HG03354 (cell line): ENCODE data around the gene RSL1D1.
"Not testable (repeated sequence)": the region's sequence is repeated elsewhere in the genome, so short reads cannot be mapped to it uniquely, and the experiment has no call there.

Experiments used
- ATAC-seq: cut with Tn5 transposase; IDR thresholded peaks from one replicate; pipeline ENCODE4 v1.9.1; 2021; ENCODE audit warnings: mild to moderate bottlenecking; ENCODE audit not compliant: unreplicated experiment, poor library complexity, severe bottlenecking

Gene RSL1D1

DNA sequence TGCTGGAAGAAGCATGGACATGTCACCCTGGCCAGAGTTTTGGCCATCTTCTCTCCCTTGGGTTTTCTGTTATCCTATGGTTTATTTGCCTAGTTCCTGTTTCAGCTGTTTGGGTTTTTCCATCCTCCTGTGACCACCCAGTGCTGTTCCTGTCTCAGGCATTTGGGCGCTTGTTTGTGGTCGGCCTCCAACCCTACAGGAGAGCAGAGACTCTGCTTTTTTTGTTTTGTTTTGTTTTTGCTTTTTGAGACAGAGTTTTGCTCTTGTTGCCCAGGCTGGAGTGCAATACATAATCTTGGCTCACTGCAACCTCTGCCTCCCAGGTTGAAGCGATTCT lies 51.0 kb downstream of the RSL1D1 start:
- no peak for ATAC-seq

DNA sequence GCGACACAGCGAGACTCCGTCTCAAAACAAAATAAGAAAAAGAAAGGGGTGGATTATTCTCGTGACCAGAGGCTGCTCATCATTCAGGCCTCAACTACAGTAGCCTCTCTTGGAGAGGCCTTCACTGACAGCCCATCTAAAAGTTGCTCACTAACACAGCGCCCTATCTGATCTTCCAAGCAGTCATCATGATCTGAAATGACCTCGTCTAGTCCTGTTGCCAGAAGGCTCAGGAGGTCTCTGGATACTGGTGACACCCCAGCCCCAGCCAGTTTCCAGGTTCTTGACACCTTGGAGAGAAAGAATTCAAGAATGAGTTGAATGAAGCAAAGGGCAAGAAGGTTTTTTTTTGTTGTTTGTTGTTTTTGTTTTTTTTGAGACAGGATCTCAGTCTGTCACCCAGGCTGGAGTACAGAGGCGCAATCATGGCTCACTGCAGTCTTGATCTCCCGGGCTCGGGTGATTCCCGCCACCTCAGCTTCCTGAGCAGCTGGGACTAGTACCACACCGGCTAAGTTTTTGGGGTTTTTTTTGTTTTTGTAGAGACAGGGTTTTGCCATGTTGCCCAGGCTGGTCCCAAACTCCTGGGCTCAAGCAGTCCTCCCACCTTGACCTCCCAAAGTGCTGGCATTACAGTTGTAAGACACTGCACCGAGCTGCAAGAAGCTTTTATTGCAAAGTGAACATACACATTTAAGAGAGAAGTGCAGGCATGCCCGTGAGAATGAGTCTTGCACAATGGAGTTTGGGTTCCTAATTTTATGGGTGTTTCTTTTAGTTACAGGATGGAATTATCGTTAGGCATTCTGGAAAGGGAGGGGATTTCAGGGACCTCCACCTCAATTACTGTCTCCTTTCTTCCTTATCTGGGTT lies 51.6 kb downstream of the RSL1D1 start:
- no peak for ATAC-seq

DNA sequence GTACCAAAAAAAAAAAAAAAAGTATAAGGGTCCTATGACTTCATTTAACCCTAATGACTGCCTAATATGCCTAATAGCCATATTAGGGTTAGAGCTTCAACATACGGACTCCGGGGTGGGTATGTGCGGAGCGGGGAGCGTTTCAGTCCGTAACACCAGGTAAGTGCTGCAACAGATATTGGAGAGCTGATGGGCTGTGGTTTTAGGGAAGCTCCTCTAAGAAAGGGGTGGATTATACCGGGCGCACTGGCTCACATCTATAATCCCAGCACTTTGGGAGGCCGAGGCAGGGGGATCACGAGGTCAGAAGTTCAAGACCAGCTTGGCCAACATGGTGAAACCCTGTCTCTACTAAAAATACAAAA lies 52.3 kb downstream of the RSL1D1 start:
- no peak for ATAC-seq

DNA sequence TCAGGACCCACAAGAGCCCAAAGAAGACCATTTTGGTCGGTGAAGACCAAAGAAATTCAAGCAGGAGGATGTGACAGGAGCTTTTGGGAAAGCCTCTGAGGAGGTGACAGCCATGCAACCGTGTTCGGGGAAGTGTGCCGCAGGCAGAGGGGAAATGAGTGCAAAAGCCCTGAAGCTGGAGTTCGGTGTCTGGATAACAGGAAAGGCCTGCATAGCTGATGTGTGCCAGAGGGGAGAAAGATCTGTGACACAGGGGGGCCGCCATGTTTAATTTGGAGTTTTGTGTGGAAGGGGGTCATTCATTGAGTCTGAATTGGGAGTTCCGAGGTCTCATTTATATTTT lies 53.4 kb downstream of the RSL1D1 start:
- ATAC-seq, result no peak

DNA sequence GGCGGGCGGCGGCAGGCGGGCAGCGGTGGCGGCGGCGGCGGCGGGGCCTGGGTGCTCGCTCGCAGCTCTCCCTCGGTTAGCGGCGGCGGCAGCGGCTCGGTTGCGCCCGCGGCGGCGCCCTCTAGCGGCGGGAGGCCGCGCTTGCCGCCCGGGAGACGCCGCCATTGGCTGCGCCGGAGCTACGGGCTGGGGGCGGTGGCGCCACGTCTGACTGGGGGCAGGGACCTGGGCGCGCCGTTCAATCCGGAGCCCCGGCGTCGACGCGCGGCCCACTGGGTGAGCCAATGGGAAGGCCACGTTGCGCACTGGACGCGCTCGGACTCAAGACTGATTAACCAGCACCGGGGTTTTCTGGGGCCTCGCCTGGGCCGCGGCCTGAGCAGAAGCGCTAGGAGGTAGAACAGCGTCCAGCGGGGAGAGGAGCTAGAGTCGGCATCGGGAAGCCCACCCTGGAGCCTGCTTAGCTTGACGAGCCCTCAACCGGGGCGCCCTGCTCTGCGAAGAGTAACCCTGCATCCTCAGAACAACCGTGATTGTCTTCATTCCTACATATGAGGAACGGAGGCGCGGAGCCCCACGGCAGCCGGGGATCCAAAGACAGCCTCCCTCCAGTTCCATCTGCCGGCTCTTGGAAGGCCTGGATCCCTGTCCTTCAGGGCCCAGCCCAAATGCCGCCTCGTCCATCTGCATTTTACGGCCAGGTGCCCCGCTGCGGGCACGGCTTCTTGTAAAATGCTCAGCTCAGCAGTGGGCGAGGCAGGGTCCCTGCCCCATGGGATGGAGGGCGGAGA lies 54.0 kb downstream of the RSL1D1 start, which contains the start of gene ZC3H7A:
Gene ZC3H7A (minus strand): TSS at position 93 of the 791 bp plus-strand sequence. CDS start 14,904 bp downstream, outside the sequence.
- peak; percentile 90 for ATAC-seq

DNA sequence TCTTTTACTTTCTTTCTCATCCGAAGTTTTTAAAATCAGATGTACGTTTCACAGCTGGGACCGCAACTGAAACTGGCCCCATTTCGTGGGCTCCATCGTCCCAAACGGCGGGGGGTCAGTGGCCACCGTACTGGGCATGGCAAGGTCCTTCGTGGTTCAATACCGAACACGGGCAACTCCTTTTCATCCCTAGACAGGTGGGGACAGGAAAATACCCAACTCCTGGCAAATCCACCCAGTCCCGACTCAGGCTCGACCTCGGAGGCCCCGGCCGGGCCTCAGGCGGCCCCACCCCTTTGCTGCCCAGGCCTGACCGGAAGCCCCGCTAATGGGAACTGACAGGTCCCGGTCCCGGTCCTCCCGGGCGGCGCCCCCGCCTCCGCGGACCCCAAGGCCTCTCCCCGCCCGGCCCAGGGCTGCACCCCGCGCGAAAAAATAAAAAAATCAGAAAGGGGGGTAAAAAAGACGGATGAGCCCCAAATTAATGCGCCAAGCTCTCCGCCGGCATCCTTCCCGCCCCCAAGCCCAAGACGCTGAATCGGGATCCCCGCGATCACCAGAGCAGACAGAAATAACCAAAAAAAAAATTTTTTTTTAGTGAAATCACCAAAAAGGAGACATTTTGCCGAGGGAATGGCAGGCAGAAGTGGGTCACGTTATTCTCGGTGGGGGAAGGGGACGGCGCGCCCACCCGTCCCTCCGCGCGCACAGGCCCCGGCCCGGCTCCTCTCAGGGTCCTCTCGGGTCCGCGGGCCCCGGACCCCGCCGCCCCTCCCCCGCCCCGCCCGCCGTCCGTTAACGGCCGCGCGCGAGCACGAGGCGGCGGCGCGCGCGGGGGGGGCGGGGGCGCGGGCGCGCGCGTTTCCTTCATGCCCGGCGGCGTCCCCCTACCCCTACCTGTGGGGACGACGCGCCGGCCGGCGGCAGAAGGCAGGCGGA lies 54.8 kb downstream of the RSL1D1 start:
- ATAC-seq, result peak; percentile 17

DNA sequence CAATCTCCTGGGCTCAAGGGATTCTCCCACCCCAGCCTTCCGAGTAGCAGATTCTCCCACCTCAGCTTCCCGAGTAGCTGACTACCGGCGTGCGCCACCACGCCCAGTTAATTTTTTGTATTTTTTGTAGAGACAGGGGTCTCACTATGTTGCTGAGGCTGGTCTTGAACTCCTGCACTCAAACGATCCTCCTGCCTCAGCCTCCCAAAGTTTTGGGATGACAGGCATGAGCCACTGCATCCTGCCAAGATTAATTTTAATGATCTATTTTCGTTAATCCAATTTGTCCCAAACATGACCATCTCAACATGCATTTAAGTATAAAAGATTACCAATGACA lies 55.5 kb downstream of the RSL1D1 start:
- ATAC-seq, result no peak

DNA sequence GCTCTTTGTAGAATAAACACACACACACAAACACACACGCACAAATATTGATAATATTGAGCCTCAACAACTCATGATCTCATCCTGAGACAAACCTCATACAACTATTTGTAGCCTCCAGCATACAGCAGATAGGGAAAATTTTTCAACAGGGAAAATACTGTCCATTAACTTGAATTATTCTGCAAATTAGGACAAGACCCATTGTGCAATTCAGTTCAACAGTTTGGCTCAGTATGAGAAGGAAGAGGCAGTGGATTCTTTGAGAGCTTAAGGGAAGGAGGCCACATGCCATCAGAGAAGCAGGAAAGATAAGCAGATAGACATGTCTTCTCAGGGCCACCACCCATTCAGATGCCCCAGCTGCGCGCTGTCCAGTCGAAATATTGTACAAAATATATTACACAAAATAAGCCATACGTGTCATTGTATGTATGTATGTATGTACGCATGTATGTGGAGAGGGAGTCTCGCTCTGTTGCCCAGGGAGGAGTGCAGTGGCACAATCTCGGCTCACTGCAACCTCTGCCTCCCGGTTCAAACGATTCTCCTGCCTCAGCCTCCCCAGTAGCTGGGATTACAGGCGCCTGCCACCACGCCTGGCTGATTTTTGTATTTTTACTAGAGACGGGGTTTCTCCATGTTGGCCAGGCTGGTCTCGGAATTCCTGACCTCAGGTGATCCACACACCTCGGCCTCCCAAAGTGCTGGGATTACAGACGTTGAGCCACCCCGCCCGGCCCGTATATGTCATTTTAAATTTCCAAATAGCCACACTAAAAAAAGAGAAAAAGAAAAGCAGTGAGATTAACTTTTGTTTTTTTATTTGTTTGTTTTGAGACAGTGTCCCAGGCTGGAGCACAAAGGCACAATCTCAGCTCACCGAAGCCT lies 56.1 kb downstream of the RSL1D1 start:
- no peak for ATAC-seq

DNA sequence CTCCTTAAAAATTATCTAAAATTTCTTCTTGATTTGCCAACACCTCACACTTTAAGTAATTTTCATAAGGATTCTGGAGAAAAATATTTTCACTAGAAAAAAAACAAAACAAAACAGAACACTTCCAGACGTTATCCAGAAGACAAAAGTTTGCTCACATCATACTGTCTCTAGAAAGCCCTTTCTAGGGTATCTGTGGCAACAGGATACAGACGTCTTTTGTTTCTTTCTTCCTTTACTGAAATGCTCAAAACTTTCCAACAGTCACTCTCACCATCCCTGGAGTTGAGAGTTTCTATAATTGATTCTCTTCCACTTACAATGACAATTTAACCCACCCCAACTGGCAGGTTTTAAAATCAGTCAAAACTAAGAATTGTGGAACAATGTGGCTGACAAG lies 56.9 kb downstream of the RSL1D1 start:
- ATAC-seq, result no peak

DNA sequence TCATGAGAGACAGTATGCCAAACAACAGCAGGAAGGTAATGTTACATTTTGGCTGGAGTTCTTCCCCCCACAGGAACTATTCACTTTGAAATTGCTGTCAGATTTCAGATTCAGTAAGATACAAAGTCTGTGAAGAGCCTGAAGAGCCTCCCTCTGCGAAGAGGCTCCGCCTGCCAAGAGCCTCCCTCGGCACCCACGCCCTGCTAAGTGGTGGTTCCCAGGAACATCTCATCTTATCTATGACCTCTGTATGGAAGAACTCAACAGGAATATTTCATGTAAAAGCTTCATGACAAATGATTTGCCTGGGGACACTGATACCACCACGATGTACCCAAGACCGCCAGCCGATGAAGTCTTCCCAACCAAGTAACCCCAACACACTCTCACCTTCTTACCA lies 57.5 kb downstream of the RSL1D1 start:
- ATAC-seq, result no peak

DNA sequence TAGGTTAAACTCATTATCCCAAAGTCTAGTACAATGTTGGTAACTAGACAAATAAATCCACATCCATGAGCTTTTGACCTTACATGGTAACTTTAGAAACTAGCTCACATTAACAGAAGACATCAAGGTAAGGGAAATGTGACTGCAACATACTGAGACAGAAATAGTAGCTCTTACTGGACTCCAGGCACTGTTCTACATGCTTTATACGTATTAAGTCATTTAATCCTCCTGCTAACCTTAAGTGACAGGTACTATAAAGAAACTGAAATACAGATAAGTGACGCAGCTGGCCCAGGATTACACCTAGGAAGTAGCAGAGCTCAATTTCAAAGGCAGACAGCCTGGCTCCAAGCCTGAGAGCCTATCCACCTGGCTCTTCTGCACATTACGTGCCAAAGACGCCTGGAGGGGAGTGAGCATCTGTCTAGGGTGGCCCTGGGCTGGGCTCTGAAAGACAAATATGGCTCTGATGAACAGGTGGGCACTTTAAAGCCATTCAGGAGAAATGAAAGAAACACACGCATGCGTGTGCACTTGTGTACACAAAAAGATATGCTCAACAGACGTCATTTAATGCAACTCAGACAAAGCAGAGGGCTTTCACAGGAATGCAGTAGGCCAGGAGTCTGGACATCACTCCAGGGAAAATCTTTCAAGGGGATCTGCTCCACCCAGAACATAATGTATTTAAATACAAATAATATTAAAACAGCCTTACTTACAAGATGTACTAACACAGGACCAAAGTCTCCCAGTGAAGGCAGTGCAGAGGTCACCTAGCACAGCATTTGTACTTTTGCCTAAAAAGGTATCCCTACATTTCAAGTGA lies 58.7 kb downstream of the RSL1D1 start:
- ATAC-seq, result no peak

DNA sequence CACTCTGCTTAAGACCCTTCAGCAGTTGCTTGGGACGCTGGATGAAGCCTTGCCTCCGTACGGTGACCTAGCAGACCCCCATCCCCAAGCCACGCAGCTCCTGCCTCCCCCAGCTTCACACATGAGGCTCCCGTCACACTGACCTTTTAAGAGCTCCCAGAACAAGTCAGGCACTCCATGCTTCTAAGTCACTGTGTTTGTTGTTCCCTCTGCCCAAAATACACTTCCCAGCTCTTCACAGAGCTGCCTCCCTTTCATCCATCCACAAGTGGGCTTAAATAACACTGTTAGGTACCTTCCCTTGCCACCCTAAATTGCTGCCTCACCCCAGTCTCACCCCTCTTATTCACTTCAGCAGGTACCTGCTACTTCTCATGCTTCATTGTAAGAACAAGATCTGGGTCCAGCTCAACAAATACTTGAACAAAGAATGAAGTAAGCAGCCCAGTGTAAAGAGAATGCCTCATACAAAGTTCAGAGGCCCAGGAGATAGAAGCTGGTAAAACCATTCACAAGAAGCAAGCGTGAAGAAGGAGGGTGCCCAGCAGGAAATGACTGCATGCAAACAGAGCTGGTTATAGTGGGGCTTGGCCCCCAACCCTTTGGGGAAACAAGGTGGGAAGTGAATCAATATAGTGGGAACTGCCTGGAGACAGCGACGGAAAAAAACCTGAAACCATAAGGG lies 60.1 kb downstream of the RSL1D1 start:
- ATAC-seq, result no peak

DNA sequence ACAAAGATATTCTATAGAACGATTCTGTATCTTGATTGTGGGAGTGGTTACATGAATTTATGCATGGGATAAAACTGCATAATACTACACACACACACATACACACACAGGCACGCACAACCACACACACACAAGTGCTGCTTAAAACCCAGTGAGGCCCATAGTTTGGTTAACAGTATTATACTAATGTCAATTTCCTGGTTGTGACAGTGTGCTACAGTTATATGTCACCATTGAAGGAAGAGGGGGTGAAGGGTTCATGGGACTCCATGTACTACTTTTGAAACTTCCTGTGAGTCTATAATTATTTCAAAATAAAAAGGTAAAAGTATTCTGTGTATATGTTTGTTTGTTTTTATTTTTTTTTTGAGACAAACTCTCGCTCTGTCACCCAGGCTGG lies 62.4 kb downstream of the RSL1D1 start:
- no peak for ATAC-seq

DNA sequence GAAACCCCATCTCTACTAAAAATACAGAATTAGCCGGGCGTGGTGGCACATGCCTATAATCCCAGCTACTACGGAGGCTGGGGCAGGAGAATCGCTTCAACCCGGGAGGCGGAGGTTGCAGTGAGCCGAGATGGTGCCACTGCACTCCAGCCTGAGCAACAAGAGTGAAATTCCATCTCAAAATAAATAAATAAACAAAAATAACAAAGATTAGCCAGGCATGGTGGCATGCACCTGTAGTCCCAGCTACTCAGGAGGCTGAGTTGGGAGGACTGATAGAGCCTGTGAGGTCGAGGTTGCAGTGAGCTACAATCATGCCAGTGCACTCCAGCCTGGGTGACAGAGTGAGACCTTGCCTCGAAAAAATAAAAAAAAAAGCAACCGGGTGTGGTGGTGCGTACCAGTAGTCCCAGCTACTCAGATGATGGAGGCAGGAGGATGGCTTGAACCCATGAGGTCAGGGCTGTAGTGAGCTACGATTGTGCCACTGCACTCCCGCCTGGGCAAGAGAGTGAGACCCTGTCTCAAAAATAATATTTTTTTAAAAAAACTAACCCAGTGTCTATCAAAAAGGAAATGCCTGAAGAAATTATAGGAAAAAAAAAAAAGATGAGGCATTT lies 66.3 kb downstream of the RSL1D1 start:
- not testable (repeated sequence) for ATAC-seq

DNA sequence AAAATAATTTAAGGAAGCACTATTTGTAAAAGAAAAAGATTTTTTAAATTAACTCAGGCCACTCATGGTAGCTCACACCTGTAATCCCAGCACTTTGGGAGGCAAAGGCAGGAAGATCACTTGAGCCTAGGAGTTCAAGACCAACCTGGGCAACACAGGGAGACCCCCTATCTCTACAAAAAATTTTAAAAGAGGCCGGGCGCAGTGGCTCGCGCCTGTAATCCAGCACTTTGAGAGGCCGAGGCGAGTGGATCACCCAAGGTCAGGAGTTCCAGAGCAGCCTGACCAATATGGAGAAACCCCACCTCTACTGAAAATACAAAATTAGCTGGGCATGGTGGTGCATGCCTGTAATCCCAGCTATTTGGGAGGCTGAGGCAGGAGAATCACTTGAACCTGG lies 67.0 kb downstream of the RSL1D1 start:
- ATAC-seq, result not testable (repeated sequence)

DNA sequence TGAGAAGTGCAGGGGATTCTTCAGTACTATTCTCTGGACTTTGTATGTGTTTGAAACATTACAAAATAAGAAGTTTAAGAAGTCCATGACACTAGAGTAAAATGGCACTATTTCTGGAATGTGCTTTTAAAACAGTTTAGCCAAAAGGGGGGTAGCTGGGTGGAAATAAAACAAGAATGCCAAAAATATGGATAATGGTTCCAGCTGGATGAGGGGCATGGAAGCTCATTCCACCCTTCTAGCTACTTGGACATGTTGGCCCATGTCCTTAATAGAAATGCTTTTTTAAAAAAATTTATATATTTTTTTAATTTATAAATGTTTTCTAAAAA lies 67.3 kb downstream of the RSL1D1 start:
- no peak for ATAC-seq
